ENCODE measurements around the gene ADGRA1. TPM values are rescaled to one million over a fixed set of nuclear protein-coding genes. Genes with fewer than 3 reads are reported as not detected.

The ADGRA1 gene
- total and polyA plus RNA-seq, 7 donors: under 0.01 to 0.28 (median 0.08) TPM; not detected in 3

DNA sequence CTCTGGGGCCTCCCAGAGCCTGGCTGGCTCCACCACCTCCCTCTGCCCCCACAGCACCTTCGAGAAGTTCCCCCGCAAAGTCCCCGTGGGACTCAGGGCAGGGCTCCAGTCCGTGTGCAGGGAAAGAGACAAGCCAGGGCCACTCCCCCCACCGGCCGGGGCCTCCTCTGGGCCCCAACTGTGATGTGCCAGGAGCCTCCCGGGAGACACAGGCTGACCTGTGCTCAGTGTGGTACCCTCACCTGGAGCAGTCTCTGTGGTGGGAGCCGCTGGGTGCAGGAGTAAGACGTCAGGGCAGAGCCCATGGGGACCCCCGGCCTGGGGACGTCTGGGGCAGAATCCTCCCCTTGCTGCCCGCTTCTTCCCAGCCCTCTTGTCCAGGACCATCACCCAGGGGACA, 1.5 kb upstream of the ADGRA1 start:
- Histone ChIP-seq H3K27me3 (peaks cover 36 to 96% (median 80%) of the 10 kb centered on the region in 3 donors), H3K36me3 (no peaks in the 10 kb centered on the region), H3K4me1 (peaks cover 0 to 13% (median 10%) of the 10 kb centered on the region in 4 donors), H3K4me3 (no peak overlapping the region), H3K27ac (no peak overlapping the region), H3K9me3 (no peaks in the 10 kb centered on the region)
- intact Hi-C loops (cut with DNase I): no loop called here
- no peak for DNase-seq
- TF ChIP-seq EP300 (IDR thresholded peaks at IDR 0.05) (no peak), POLR2A (IDR thresholded peaks at IDR 0.05) (no peak), POLR2AphosphoS5 (IDR thresholded peaks at IDR 0.05) (no peak)
- TF ChIP-seq, protein P1, sequence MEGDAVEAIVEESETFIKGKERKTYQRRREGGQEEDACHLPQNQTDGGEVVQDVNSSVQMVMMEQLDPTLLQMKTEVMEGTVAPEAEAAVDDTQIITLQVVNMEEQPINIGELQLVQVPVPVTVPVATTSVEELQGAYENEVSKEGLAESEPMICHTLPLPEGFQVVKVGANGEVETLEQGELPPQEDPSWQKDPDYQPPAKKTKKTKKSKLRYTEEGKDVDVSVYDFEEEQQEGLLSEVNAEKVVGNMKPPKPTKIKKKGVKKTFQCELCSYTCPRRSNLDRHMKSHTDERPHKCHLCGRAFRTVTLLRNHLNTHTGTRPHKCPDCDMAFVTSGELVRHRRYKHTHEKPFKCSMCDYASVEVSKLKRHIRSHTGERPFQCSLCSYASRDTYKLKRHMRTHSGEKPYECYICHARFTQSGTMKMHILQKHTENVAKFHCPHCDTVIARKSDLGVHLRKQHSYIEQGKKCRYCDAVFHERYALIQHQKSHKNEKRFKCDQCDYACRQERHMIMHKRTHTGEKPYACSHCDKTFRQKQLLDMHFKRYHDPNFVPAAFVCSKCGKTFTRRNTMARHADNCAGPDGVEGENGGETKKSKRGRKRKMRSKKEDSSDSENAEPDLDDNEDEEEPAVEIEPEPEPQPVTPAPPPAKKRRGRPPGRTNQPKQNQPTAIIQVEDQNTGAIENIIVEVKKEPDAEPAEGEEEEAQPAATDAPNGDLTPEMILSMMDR (IDR thresholded peaks at IDR 0.05): no peak
- 52 to 60% methylated on average over 12 of the region's 12 CpGs for WGBS, 2 donors

DNA sequence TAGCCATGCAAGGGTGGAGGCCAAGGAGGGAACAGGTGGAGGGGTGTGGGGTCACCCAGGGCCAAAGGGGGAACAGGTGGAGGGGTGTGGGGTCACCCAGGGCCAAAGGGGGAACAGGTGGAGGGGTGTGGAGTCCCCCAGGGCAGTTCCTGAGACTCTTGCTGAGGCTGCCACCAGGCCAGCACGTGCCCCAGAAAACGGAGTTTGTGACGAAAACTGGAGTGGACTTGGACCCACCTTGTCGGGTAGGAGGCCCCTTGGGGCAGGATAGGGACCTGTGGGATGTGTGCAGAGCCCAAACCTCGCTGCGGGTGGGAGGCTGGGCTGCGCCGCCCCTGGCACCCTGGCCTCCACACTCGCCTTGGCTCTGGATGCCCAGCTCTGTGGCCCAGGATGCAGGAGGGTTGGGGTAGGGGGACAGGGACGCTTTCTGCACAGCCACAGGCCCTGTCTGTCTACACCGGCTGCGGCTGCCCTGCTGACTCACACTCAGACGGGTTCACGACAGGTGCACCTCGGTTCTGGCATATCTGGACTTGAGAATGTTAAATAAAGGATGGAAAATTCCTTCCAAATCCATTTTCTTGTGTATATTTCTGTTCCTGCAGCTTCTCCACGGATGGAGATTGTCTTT, 562 bp upstream of the ADGRA1 start:
- H3K36me3 ChIP-seq: no peaks in the 10 kb centered on the region
- H3K27ac ChIP-seq: no peak overlapping the region
- H3K4me3 ChIP-seq: peak overlapping the region in 1 of 4 donors; percentile 23
- H3K9me3 ChIP-seq: no peaks in the 10 kb centered on the region
- H3K27me3 ChIP-seq: peaks cover 36 to 91% (median 80%) of the 10 kb centered on the region in 3 donors
- intact Hi-C loops (cut with DNase I): no loop called here
- TF ChIP-seq POLR2AphosphoS5 (IDR thresholded peaks at IDR 0.05) (no peak), POLR2A (IDR thresholded peaks at IDR 0.05) (no peak), EP300 (IDR thresholded peaks at IDR 0.05) (no peak)
- TF ChIP-seq, protein P1 (IDR thresholded peaks at IDR 0.05): no peak
- WGBS, 2 donors: 39 to 47% methylated on average over 16 of the region's 16 CpGs
- H3K4me1 ChIP-seq: peaks cover 0 to 13% (median 10%) of the 10 kb centered on the region in 4 donors
- DNase-seq: no peak

- 4 to 10% methylated on average over 87 of the region's 87 CpGs for WGBS, 2 donors
- peaks cover 0 to 13% (median 10%) of the 10 kb centered on the region in 4 donors for H3K4me1 ChIP-seq
- intact Hi-C loops (cut with DNase I): no loop called here
- peaks cover 36 to 83% (median 69%) of the 10 kb centered on the region in 3 donors for H3K27me3 ChIP-seq
- no peaks in the 10 kb centered on the region for H3K9me3 ChIP-seq
- no peak overlapping the region for H3K27ac ChIP-seq
- peak overlapping the region in 2 of 4 donors; percentile 23 to 32 for H3K4me3 ChIP-seq
- TF ChIP-seq, protein P1 (IDR thresholded peaks at IDR 0.05): no peak
- TF ChIP-seq EP300 (IDR thresholded peaks at IDR 0.05): no peak
- no peak for TF ChIP-seq POLR2AphosphoS5 (IDR thresholded peaks at IDR 0.05)
- no peak for TF ChIP-seq POLR2A (IDR thresholded peaks at IDR 0.05)
- no peaks in the 10 kb centered on the region for H3K36me3 ChIP-seq
- DNase-seq: no peak
These were observed 643 bp downstream of the ADGRA1 start for GRCh38 chr10:133088179-133088955.

- no peak for DNase-seq
- Histone ChIP-seq H3K36me3 (no peaks in the 10 kb centered on the region), H3K27ac (no peak overlapping the region), H3K4me3 (no peak overlapping the region), H3K4me1 (peaks cover 0 to 13% (median 10%) of the 10 kb centered on the region in 4 donors), H3K27me3 (peaks cover 36 to 75% (median 64%) of the 10 kb centered on the region in 3 donors), H3K9me3 (no peaks in the 10 kb centered on the region)
- no peak for TF ChIP-seq POLR2A (IDR thresholded peaks at IDR 0.05)
- TF ChIP-seq POLR2AphosphoS5 (IDR thresholded peaks at IDR 0.05): no peak
- no peak for TF ChIP-seq EP300 (IDR thresholded peaks at IDR 0.05)
- TF ChIP-seq, protein P1 (IDR thresholded peaks at IDR 0.05): no peak
- intact Hi-C loops (cut with DNase I): no loop called here
- 63 to 70% methylated on average over 46 of the region's 46 CpGs for WGBS, 2 donors
These were observed 1.5 kb downstream of the ADGRA1 start for GRCh38 chr10:133088956-133089800.

All from sigmoid colon (tissue), 7 donors.